CD14-positive monocyte (primary cell): ENCODE results near the gene DIS3L2. TPM values are rescaled to one million over a fixed set of nuclear protein-coding genes. Genes with fewer than 3 reads are reported as not detected.

Experiments used
- DNase-seq, 3 donors: peaks; one replicate each; pipeline ENCODE4 v3.0.0-alpha.2; 2011 to 2022
- H2AFZ ChIP-seq: 2 replicates; pipeline ENCODE4 v1.6.0; 2012; ENCODE audit warnings: mild to moderate bottlenecking, low read depth, low read length, inconsistent platforms; ENCODE audit not compliant: insufficient read depth, poor library complexity, severe bottlenecking
- H3K27ac ChIP-seq, 2 donors: 1 replicate in 1 of 2; 2 replicates in 1 of 2; pipeline ENCODE4 v1.5.1; 2012 to 2013; ENCODE audit warnings: low read length in 2 of 2, control low read depth in 1 of 2, inconsistent platforms in 1 of 2, low read depth in 1 of 2, mild to moderate bottlenecking in 1 of 2
- H3K27me3 ChIP-seq, 2 donors: one replicate each; pipeline versions ENCODE4 v1.6.0 to v1.6.1; 2011 to 2013; ENCODE audit warnings: low read length in 2 of 2; ENCODE audit not compliant: control insufficient read depth in 2 of 2, insufficient read depth in 2 of 2
- H3K36me3 ChIP-seq, 2 donors: replicated peaks in 1 of 2; 1 replicate in 1 of 2; 2 replicates in 1 of 2; pipeline versions ENCODE4 v1.5.1 to v1.6.1; 2012 to 2013; ENCODE audit warnings: low read length in 2 of 2, control low read depth in 1 of 2, inconsistent platforms in 1 of 2, mild to moderate bottlenecking in 1 of 2; ENCODE audit not compliant: insufficient read depth in 2 of 2, control insufficient read depth in 1 of 2
- H3K4me1 ChIP-seq, 2 donors: 1 replicate in 1 of 2; 2 replicates in 1 of 2; pipeline versions ENCODE4 v1.5.1 to v1.6.1; 2012 to 2013; ENCODE audit warnings: low read length in 2 of 2, control low read depth in 1 of 2, inconsistent platforms in 1 of 2, mild to moderate bottlenecking in 1 of 2, moderate library complexity in 1 of 2; ENCODE audit not compliant: insufficient read depth in 2 of 2, control insufficient read depth in 1 of 2
- H3K4me2 ChIP-seq: replicated peaks from 2 replicates; pipeline ENCODE3; 2012; ENCODE audit warnings: low read length, moderate library complexity, mild to moderate bottlenecking; ENCODE audit not compliant: poor library complexity, severe bottlenecking; ENCODE audit errors: extremely low read depth
- H3K4me3 ChIP-seq, 3 experiments: fragments of 200-600 bp in 1 of 3; sonication (generic) in 1 of 3; replicated peaks in 1 of 3; 1 replicate in 2 of 3; 2 replicates in 1 of 3; pipeline ENCODE4 v1.5.1; 2011 to 2013; ENCODE audit warnings: low read length in 3 of 3, mild to moderate bottlenecking in 3 of 3, control low read depth in 2 of 3, low read depth in 2 of 3, inconsistent platforms in 1 of 3, moderate library complexity in 1 of 3
- H3K79me2 ChIP-seq: 2 replicates; pipeline ENCODE4 v1.6.0; 2012; ENCODE audit warnings: mild to moderate bottlenecking, control low read depth, inconsistent platforms, low read length, moderate library complexity; ENCODE audit not compliant: insufficient read depth
- H3K9ac ChIP-seq: 2 replicates; pipeline ENCODE4 v1.6.0; 2017; ENCODE audit warnings: low read length, mild to moderate bottlenecking; ENCODE audit not compliant: insufficient read depth, poor library complexity, severe bottlenecking
- H3K9me3 ChIP-seq, 2 donors: replicated peaks in 1 of 2; 1 replicate in 1 of 2; 2 replicates in 1 of 2; pipeline versions ENCODE4 v1.5.1 to v1.6.1; 2012 to 2013; ENCODE audit warnings: low read length in 2 of 2, control low read depth in 1 of 2; ENCODE audit not compliant: control insufficient read depth in 1 of 2, insufficient read depth in 1 of 2
- H4K20me1 ChIP-seq: 2 replicates; pipeline ENCODE4 v1.6.0; 2012; ENCODE audit warnings: mild to moderate bottlenecking, low read length, control low read depth, moderate library complexity; ENCODE audit not compliant: insufficient read depth
- H3K27ac Mint-ChIP-seq, 7 donors: one replicate each; pipeline ENCODE4 v1.8.0; 2020; ENCODE audit warnings: mild to moderate bottlenecking in 7 of 7, mixed read lengths in 7 of 7, moderate library complexity in 6 of 7, inconsistent platforms in 2 of 7
- H3K27me3 Mint-ChIP-seq, 3 donors: one replicate each; pipeline ENCODE4 v1.8.0; 2021 to 2022; ENCODE audit warnings: low read depth in 3 of 3, mild to moderate bottlenecking in 3 of 3, mixed read lengths in 3 of 3, moderate library complexity in 3 of 3, inconsistent platforms in 1 of 3
- H3K36me3 Mint-ChIP-seq, 2 donors: one replicate each; pipeline ENCODE4 v1.8.0; 2020; ENCODE audit warnings: mixed read lengths in 2 of 2, inconsistent platforms in 1 of 2, mild to moderate bottlenecking in 1 of 2
- H3K4me1 Mint-ChIP-seq: one replicate; pipeline ENCODE4 v1.8.0; 2020; ENCODE audit warnings: mild to moderate bottlenecking, mixed read lengths
- H3K4me3 Mint-ChIP-seq, 2 donors: one replicate each; pipeline ENCODE4 v1.8.0; 2020; ENCODE audit warnings: mild to moderate bottlenecking in 2 of 2, mixed read lengths in 2 of 2, moderate library complexity in 1 of 2
- H3K9me3 Mint-ChIP-seq, 7 donors: one replicate each; pipeline ENCODE4 v1.8.0; 2020 to 2022; ENCODE audit warnings: mixed read lengths in 7 of 7, mild to moderate bottlenecking in 6 of 7, moderate library complexity in 6 of 7, inconsistent platforms in 2 of 7
- CTCF ChIP-seq: fragments of 200-600 bp; IDR thresholded peaks from one replicate; pipeline ENCODE4 v1.8.0; 2022; ENCODE audit warnings: antibody characterized with exemption, mild to moderate bottlenecking
- WGBS: methylation state at CpG from one replicate; pipeline ENCODE4 v1.1.5; 2013; ENCODE audit warnings: missing lambda C conversion rate; ENCODE audit not compliant: insufficient coverage; 5-methylcytosine and 5-hydroxymethylcytosine counted together
- intact Hi-C, 2 donors: fragments of 100-400 bp; cut with micrococcal nuclease; formaldehyde crosslinking; loops; one replicate each; pipeline versions ENCODE4 v1.15.0 to v1.15.1; 2023
- polyA plus RNA-seq, 3 donors: library from polyadenylated mRNA; depleted of rRNA in 1 of 3; unstranded in 2 of 3; stranded (reverse) in 1 of 3; fragments of 300-500 nt in 2 of 3; fragments of >200 nt in 1 of 3; fragmentation: Illumina TruSeq in 2 of 3; gene quantifications; 1 replicate in 2 of 3; 2 replicates in 1 of 3; pipeline ENCODE4 v1.2.3, GENCODE V29; 2012 to 2021

DIS3L2 gene
- polyA plus RNA-seq, 3 donors, result 6.0 to 21.7 (median 6.4) TPM

GRCh38 chr2:231957913-231958763 is 3.4 kb upstream of the DIS3L2 start:
- no peak overlapping the region for H3K9ac ChIP-seq
- peaks cover 11 to 16% of the 10 kb centered on the region in 2 donors for H3K4me1 ChIP-seq
- Mint-ChIP-seq H3K36me3 (no peaks in the 10 kb centered on the region), H3K4me3 (no peak overlapping the region), H3K27me3 (peaks cover 10 to 17% (median 13%) of the 10 kb centered on the region in 3 donors), H3K9me3 (peaks cover 0 to 5% (median 0%) of the 10 kb centered on the region in 7 donors), H3K27ac (no peak overlapping the region), H3K4me1 (peaks cover 19% of the 10 kb centered on the region)
- DNase-seq, result no peak
- H4K20me1 ChIP-seq, result no peaks in the 10 kb centered on the region
- no peak overlapping the region for H3K27ac ChIP-seq
- no peaks in the 10 kb centered on the region for H3K9me3 ChIP-seq
- no peak for TF ChIP-seq CTCF
- H2AFZ ChIP-seq, result no peak overlapping the region
- H3K4me3 ChIP-seq, result no peak overlapping the region
- H3K79me2 ChIP-seq, result peaks cover 13% of the 10 kb centered on the region
- no peaks in the 10 kb centered on the region for H3K36me3 ChIP-seq
- intact Hi-C loops, result no loop called here
- H3K27me3 ChIP-seq, result peaks cover 0 to 5% of the 10 kb centered on the region in 2 donors
- H3K4me2 ChIP-seq, result no peak overlapping the region
- WGBS, result 76% methylated on average over 3 of the region's 4 CpGs

- Histone ChIP-seq H4K20me1 (peaks cover 8% of the 10 kb centered on the region), H2AFZ (peak overlapping the region; percentile 99), H3K4me1 (peaks cover 11 to 16% of the 10 kb centered on the region in 2 donors), H3K9me3 (no peaks in the 10 kb centered on the region), H3K4me2 (peak overlapping the region; percentile 92), H3K9ac (peak overlapping the region; percentile 87), H3K79me2 (peaks cover 29% of the 10 kb centered on the region), H3K27me3 (no peaks in the 10 kb centered on the region), H3K36me3 (no peaks in the 10 kb centered on the region), H3K4me3 (peak overlapping the region; percentile 87 to 95 (median 92)), H3K27ac (peak overlapping the region; percentile 12 to 78)
- H3K27me3 Mint-ChIP-seq, result peaks cover 3 to 6% (median 6%) of the 10 kb centered on the region in 3 donors
- H3K9me3 Mint-ChIP-seq, result peaks cover 0 to 5% (median 0%) of the 10 kb centered on the region in 7 donors
- WGBS, result 69% methylated on average over 16 of the region's 18 CpGs
- peak overlapping the region; percentile 92 to 94 for H3K4me3 Mint-ChIP-seq
- H3K4me1 Mint-ChIP-seq, result peaks cover 28% of the 10 kb centered on the region
- DNase-seq, result no peak
- intact Hi-C loops, result loop anchor here (5.0 kb wide), 1 partner anchor 174 kb away; the partner anchor contains the start of gene COPS7B (in 2 of the 2)
- H3K36me3 Mint-ChIP-seq, result peaks cover 0 to under 1% of the 10 kb centered on the region in 2 donors
- TF ChIP-seq CTCF, result no peak
- H3K27ac Mint-ChIP-seq, result peak overlapping the region in 6 of 7 donors; percentile 3 to 81 (median 46)
Observed at GRCh38 chr2:231960810-231961348, 634 bp upstream of the DIS3L2 start.
